Measurements from ENCODE around the gene UPF2.
"Not testable (repeated sequence)": the region's sequence is repeated elsewhere in the genome, so short reads cannot be mapped to it uniquely, and the experiment has no call there.

The UPF2 gene

DNA sequence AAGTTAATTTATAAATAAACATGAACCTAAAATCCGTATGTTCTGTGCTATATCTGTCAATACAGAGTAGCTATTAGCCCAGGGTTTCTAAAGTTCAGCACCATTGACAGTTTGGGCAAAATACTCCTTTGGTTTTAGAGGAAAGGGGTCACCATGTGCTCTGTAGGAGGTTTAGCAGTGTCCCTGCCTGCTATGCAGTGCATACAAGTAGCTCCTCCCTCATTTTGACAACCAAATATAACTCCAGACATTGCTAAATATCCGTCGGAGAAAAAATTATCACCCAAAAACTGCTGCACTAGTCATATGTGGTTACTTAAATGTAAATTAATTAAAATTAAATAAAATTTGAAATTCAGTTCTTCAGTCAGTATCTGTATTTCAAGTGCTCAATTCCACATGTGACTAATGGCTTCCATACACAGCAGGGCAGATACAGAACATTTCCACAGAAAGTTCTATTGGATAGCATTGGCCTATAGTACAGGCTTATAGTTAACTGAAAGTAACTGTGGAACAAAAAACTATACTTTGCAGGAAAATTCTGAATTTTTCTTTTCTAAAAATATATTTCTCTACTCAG lies 6.4 kb downstream of the UPF2 start:
- no peak for DNase-seq (ENCODE audit: low read depth)

DNA sequence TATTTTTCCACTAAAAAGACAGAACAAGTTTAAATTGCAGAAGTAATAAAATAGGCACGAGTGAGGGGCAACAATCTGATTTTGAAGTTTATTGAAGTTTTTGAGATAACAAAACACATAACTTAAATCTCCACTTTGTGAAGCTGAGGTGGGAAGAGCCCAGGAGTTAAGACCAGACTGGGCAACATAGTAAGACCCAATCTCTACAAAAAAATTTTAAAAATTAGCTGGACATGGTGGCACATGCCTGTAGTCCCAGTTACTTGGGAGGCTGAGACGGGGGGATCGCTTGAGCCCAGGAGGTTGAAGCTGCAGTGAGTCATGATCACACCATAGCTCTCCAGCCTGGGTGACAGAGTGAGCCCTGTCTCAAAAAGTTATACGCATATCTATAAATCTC lies 11.2 kb downstream of the UPF2 start:
- no peak for DNase-seq (ENCODE audit: low read depth)

DNA sequence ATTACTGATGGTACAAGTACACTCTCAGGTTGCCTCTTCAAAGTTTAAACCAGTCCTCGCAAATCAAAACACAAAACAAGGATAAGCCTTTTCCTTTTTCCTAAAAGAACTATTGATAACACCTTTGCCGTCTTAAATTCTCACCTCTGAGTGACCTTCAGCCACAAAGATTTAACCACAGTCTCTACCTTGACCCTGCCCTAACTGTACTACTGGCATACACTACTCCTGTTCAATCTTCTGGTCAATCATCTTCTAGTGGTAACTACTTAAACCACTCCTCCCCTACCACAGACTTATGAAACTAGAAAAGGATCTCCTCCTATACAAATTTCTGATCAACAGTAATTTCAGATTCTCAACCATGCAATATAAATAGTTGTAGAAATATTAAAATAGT lies 15.1 kb downstream of the UPF2 start:
- DNase-seq (ENCODE audit: low read depth) = no peak

DNA sequence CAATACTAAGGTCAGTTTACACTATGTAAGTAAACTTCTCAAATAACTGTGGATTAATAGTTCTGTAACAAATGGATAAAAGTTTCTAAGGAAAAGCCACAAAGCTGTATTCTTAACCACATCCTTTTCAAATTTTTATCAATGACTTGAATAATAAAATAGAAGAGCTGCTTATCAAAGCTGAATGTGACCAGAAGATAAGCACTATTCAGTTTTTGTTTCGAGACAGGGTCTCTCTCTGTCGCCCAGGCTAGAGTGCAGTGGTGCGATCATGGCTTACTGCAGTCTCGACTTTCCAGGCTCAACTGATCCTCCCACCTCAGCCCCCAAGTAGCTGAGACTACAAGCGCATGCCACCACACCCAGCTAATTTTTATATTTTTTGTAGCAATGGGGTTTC lies 17.0 kb downstream of the UPF2 start:
- DNase-seq (ENCODE audit: low read depth) = no peak

DNA sequence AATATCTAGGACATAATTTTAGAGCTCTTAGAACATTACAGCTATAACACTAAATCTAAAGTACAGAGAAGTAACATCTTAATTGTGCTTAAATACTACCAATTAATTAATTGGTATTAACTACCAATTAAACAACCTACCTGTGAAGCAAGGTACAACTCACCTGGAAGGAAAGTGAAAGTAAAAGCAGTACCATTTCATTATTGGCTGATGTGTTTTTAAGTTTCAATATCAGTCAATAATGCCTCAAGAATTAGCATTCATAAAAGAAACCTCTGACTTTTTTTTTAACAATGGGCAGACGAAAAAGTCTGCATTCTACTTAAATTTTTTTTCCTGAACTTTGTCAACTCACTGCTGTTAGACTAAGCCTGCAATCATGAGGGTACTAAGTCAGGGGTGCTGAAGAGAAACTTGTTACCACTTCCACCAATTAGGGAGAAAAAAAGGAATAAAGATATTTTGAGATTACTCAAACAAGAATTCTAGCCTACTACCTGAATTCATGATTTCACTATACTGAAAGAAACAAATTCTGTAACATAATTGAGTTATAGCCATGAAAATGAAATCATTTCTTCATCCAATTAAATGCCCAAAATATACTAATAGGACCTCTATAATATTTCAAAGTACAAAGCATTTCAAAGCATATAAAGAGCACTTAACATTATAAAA lies 19.9 kb downstream of the UPF2 start:
- no peak for DNase-seq (ENCODE audit: low read depth)

DNA sequence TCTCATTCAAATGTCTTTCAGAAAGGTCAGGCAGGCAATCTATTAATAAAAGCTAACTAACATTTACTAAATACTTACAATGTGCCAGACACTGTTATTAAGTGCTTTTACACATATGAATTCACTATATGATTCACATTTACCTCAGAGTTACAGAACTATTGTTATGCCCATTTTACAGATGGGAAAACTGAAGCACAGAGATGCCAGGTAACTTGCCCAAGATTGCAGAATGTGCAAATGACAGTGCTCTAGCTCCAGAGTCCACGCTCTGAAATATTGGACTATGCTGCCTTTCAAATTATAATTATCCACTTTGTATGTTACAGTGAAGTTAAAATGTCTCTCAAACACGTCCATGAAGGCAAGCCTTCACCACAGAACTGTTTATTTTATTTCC lies 22.0 kb downstream of the UPF2 start:
- no peak for DNase-seq (ENCODE audit: low read depth)

DNA sequence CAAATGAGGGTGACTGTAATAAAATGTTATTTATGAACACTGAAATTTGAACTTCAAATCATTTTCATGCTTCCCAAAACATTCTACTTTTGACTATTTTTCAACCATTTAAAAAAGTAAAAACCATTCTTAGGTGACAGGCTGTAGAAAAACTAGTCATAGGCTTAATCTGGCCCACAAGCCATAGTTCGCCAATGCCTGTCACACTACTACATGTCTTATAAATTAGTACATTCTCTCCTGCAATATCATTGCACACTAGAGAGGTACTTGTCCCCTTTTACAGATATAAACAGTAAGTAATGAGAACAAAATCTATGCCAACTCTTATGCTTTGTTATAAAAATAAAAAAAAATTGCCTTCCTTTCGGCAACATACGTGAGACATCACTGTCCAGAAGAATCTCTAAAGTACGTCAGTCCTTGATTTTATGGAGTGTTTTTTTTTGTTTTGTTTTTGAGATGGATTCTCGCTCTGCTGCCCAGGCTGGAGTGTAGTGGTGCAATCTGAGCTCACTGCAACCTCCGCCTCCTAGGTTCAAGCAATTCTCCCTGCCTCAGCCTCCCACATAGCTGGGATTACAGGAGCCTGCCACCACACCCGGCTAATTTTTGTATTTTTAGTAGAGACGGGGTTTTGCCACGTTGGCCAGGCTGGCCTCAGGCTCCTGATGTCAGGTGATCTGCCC lies 23.2 kb downstream of the UPF2 start:
- no peak for DNase-seq (ENCODE audit: low read depth)

DNA sequence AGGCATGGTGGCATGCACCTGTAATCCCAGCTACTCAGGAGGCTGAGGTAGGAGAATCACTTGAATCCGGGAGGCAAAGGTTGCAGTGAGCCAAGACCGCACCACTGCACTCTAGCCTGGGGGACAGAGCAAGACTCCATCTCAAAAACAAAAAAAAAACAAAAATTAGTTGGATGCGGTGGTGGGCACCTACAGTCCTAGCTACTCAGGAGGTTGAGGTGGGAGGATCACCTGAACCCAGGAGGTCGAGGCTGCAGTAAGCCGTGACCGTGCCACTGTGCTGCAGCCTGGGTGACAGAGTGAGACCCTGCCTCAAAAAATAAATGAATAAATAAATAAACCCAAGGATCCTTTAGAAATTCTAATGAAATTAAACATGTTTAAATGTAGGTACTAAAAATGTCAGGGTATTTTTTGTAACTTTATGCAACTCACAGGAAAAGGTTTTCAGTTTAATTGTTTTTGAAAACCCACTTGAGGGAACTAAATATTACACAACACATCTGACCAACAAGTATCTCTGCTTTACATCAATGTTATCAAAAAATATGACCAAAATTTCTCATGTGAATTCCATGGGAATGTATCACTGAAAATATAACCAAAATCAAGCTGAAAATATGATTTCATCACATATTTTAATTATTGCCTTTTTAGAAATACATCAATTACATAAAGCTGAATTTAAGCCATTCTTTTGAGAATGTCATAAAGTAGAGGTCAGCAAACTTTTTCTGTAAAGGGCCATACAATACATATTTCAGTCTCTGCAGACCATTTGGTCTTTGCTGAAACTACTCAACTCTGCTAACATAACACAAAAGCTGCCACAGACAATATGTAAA lies 23.9 kb downstream of the UPF2 start:
- no peak for DNase-seq (ENCODE audit: low read depth)

DNA sequence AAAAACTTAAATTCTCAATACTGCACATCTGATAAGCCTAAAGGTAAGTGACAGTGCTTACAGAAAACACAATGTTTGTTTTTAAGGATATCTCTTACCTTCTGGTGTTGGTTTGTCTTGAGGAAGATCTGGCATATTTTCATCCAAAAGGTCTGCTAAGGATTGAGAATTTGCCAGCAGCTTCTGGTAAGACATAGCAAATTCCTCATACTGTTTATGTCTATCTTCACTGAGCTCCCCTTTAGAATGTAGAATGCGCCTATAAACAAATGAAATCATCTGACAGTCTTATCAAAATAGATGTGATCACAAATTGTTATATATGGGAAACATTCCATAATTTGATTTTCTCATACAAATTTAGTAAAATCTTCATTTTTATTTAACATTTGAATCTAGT lies 28.7 kb downstream of the UPF2 start:
- no peak for DNase-seq (ENCODE audit: low read depth)

DNA sequence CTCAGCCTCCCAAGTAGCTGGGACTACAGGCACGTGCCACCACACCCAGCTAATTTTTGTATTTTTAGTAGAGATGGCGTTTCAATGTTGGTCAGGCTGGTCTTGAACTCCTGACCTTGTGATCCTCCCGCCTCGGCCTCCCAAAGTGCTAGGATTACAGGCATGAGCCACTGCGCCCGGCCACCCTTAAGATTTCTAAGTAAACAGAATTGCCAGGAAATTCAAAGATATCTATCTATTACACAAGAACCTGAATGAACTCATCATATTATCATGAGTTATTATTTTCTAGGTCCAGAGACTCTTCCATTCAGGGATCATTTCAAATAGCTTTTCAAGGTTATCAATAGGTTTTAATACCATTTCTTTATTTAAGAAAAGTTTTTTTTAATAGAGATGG lies 29.2 kb downstream of the UPF2 start:
- not testable (repeated sequence) for DNase-seq (ENCODE audit: low read depth)

DNA sequence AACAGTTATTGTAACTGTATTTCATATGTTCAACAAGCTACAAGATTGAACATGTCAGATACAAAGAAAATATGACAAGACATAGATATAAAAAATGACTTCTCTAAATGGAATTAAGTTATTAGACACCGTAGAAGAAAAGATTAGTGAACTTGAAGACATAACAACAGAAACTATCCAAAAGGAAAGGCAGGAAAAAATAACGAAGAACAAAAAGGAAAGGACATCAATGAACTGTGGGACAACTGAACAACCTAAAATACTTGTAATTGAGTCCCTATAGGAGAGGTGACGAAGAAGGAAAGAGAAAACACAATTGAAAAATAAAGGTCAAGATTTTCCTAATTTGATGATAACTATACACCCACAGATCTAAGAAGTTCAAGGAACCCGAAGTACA lies 32.3 kb downstream of the UPF2 start:
- no peak for DNase-seq (ENCODE audit: low read depth)

DNA sequence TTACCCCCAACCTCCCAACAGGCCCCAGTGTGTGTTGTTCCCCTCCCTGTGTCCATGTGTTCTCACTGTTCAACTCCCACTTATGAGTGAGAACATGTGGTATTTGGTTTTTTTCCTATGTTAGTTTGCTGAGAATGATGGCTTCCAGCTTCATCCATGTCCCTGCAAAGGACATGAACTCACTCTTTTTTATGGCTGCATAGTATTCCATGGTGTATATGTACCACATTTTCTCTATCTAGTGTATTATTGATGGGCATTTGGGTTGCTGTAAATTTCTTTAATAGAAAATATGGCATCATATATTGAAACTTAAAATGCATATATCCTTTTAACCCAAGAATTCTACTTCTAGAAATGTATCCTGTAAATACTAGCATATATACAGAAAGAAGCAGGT lies 33.8 kb downstream of the UPF2 start:
- not testable (repeated sequence) for DNase-seq (ENCODE audit: low read depth)

DNA sequence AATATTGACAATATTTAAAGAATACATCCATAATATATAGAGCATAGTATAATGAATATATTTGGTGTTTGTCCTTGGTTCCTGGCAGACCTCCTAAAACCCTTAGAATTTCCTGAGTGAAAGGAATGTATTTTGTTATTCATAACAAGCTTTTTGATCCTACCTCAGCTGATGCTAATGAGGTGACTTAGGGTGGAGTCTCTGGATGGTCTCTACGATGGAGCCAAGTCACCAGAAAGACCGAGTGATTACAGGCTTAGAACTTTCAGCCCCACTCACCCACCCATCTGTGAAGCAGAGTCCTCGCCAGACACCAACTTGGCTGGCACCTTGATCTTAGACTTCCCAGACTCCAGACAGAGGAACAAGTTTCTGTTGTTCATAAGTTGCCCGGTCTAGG lies 35.9 kb downstream of the UPF2 start:
- DNase-seq (ENCODE audit: low read depth) = no peak

DNA sequence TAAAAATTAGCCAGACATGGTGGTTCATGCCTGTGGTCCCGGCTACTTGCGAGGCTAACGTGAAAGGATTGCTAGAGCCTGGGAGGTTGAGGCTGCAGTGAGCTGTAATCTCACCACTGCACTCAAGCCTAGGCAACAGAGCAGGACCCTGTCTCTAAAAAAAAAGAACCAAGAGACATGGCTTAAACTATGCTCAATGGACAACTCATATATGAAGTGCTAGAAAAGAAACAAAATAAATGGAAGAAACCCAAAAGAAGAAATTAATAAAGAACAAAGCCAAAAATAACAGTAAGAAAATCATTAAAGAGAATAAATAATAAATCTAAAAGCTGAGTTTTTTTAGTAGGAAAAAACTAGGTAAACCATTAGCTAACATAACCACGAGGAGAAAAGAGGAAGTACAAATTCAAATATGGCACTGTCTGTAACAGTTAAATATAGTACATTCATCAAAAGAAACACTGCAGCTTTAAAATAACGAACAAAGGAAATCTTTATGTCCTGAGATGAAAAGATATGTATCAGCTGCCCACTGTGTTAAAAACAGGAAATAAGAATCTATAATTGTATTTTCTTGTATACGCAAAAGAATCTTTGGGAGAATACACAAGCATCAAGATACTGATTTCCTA lies 48.7 kb downstream of the UPF2 start:
- DNase-seq (ENCODE audit: low read depth) = no peak

DNA sequence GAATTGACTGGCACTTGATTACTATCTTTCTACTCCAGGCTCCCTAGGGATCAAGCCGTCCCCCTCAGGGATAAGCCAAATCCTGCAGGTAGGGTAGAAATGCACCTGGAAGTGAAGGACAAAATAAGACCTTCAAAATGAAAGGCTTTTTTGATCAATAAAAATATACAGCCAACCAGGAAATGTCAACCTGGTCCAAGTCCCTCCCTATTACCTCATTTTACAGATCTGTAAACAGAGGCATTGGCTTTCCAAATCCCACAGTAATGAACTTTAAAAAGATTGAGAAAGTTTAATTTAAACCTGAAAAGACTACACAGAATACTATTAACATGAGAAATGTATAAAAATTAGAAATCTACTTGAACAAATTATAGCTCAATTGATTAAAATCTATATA lies 53.7 kb downstream of the UPF2 start:
- DNase-seq (ENCODE audit: low read depth) = no peak

DNA sequence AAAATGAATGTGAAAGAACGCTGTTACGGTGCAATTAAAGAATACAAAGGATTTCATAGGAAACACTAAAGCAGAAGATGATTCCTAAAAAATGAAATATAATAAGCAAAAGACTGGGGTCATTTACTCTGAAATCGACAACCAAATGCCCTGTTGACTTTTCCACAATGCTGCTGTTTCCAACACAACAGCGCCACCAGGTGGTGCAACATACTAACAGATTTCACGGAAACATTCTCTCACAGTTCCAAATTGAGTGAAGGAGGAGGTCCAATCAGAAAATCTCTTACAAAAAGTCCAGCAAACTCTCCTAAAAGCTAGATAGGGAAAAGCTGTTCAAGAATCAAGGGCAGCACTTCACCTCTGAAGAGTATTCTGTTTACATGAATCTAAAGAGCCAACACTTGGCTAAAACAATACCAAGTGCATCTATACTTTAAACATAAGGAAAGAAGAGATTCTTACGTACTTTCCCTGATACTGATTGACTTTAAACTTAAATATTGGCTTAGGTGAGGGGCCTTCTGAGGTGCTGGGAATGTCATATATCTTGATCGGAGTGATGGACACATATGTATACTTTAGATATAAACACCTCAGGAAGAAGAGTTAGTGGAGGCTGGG lies 55.9 kb downstream of the UPF2 start:
- DNase-seq (ENCODE audit: low read depth) = peak; percentile 41

DNA sequence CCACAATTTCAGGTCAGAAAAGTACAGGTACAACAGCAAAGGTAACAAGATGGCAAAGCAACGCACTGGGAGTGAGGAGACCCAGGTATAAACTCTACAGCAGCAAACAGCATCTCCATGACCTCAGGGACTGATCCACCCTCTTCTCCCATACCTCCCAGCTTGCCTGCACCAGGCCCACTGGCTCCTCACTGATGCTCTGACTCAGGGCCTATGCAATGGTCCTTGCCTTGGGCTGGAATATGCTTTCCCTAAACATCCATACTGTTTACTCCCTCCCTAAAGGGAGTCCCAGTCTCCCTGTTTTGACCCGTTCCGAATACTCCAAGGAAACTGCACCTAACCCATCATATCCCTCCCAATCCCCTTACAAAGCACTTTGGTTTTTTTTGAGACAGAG lies 60.4 kb downstream of the UPF2 start:
- DNase-seq (ENCODE audit: low read depth) = no peak

DNA sequence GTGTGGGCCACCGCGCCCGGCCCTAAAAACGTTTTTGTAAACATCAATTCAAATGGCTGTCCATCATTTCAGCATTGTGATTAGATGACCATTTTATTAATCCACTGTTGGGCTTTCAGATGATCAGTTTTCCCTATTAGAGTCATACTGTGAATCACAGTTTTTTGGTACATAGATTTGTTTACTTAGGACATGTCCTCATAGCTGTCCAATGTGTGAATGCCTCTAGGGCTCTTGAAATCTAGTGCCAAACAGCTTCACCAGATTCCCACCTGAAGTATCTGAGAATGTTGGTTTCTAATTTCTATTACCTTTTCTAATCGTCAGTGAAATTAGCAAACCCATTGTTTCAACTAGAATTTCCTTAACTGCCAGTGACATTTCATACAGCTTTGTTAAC lies 66.8 kb downstream of the UPF2 start:
- no peak for DNase-seq (ENCODE audit: low read depth)

DNA sequence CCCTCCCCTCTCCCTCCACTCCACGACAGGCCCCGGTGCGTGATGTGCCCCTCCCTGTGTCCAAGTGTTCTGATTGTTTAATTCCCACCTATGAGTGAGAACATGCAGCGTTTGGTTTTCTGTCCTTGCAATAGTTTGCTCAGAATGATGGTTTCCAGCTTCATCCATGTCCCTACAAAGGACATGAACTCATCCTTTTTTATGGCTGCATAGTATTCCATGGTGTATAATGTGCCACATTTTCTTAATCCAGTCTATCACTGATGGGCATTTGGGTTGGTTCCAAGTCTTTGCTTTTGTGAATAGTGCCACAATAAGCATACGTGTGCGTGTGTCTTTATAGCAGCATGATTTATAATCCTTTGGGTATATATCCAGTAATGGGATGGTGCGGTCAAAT lies 70.1 kb downstream of the UPF2 start:
- DNase-seq (ENCODE audit: low read depth) = not testable (repeated sequence)

DNA sequence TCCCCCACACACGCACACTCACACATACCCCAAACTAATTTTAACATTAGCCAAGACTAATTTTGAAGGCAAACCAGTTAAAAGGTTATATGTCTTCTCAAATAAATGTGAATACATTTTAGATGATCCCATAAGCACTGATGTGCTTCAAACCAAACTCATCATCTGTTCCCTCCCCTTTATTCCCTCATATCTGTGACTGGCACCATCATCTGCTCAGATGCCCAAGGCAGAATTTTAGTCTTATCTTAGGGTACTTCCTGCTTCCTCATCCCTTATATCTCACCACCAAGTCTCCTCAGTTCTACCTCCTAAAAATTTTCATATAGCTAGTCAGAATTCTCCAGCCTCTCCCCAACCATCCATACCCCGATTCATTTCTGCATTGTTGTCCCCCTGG lies 80.4 kb downstream of the UPF2 start:
- DNase-seq (ENCODE audit: low read depth) = no peak

DNA sequence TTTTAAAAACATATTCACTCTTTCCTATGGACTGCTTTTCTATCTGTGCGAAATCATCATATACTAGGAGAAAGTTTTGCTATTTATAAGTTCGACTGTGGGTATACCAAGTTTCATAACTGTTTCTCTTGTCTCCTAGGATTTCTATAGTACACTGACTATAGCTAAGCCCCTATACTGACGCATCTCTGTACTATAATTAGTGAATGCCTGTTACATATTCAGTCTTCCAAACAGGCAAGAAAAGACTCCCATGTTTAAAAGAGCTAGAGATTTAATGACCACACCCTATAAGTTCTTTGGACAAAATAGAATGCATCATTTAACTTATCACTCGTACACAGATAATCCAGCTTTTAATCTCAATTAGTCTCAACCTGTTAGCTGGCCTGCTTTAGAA lies 80.8 kb downstream of the UPF2 start:
- DNase-seq (ENCODE audit: low read depth) = no peak

DNA sequence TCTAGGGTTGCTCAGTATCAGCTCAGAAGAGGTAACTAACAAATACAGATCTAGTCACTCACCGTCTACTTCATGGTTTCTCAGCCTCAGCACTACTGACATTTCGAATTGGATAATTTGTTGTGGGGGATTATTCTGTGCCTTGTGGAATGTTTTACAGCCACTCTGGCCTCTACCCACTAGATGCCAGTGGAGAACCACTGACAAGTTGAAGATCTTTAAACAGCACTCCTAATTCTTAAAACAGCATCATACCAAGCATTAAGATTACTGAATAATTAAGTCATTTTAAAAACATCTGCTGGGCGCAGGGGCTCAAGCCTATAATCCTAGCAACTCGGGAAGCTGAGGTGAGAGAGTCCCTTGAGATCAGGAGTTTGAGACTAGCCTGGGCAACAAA lies 82.6 kb downstream of the UPF2 start:
- DNase-seq (ENCODE audit: low read depth) = no peak
